ENCODE results near the gene TLE7.

The TLE7 gene

GRCh38 chr16:71448274-71448866 lies 6.5 kb upstream of the TLE7 start:
- DNase-seq (ENCODE audit: low read depth in 2 of 2), result no peak

DNA sequence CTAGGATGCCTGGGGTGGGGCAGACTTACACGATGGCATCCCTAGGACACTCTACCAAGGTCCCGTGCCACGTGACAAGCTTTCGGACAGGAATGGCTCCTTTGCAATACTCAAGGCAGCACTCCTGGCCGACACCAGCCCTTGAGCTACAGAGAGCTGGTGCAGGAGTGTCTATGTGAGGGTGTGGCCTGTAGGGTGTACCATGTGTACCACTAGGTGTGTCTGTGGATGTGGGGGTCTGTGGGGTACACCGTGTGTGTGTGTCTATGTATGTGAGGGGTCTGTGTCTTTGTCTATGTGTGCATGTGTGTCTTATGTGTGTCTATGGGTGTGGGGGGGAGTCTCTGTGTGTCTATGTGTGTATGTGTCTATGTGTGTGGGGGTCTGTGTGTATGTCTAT lies 1.9 kb upstream of the TLE7 start:
- no peak for DNase-seq (ENCODE audit: low read depth in 2 of 2)

GRCh38 chr16:71441348-71442050 lies 355 bp downstream of the TLE7 start:
- DNase-seq (ENCODE audit: low read depth in 2 of 2), result no peak

- no peak for DNase-seq (ENCODE audit: low read depth in 2 of 2)
Observed at GRCh38 chr16:71440669-71441347, 1.0 kb downstream of the TLE7 start.

GRCh38 chr16:71439523-71439922 lies 2.3 kb downstream of the TLE7 start:
- no peak for DNase-seq (ENCODE audit: low read depth in 2 of 2)

- DNase-seq (ENCODE audit: low read depth in 2 of 2), result no peak
Observed at GRCh38 chr16:71436473-71436872, 5.4 kb downstream of the TLE7 start.

- no peak for DNase-seq (ENCODE audit: low read depth in 2 of 2)
Observed at GRCh38 chr16:71432906-71433305, 8.9 kb downstream of the TLE7 start.

- no peak for DNase-seq (ENCODE audit: low read depth in 2 of 2)
Observed at GRCh38 chr16:71431991-71432390, 9.9 kb downstream of the TLE7 start.

DNA sequence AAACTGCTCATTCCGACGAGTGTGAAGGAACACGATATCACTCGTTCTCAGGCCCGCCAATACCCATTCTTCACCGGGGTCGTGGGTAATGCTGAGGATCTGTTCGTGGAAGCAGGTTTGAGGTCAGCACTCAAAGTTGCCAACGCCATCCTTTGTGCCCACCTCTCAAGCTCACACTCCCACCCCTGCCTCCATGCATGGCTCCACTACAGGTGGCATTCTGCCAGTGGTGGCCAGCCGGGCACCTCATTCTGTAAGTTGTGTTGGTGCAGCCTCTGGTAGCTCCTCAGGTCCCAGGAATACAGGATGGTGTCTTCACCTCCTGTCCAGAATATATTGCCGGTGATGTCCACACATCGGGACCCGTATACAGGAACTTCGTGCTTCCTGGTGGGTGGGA lies 10.7 kb downstream of the TLE7 start:
- no peak for DNase-seq (ENCODE audit: low read depth in 2 of 2)

GRCh38 chr16:71430744-71431143 lies 11.1 kb downstream of the TLE7 start:
- no peak for DNase-seq (ENCODE audit: low read depth in 2 of 2)

GRCh38 chr16:71429581-71429980 lies 12.3 kb downstream of the TLE7 start:
- DNase-seq (ENCODE audit: low read depth in 2 of 2), result no peak

- no peak for DNase-seq (ENCODE audit: low read depth in 2 of 2)
Observed at GRCh38 chr16:71428883-71429282, 13.0 kb downstream of the TLE7 start.

DNA sequence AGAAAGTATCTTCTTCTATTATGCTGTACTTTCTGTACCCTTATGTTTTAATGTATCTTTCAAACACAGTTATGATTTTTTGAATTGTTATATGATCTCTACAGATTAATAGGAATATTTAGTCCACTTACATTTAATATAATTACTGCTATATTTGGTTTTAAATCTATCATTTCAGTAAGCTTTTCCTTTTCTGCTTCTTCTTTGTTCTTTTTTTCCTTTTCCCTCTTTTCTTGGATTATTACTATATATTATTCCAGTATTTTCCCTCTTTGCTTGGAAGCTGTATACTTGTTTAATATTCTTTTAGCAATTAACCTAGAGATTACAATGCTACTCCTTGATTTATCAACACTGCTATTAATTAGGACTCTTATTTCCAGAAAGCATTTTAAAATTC lies 13.5 kb downstream of the TLE7 start:
- no peak for DNase-seq (ENCODE audit: low read depth in 2 of 2)

- no peak for DNase-seq (ENCODE audit: low read depth in 2 of 2)
Observed at GRCh38 chr16:71426880-71427615, 14.8 kb downstream of the TLE7 start.

- DNase-seq (ENCODE audit: low read depth in 2 of 2), result no peak
Observed at GRCh38 chr16:71426069-71426879, 15.6 kb downstream of the TLE7 start.

- DNase-seq (ENCODE audit: low read depth in 2 of 2), result no peak
Observed at GRCh38 chr16:71425746-71426068, 16.1 kb downstream of the TLE7 start.

DNA sequence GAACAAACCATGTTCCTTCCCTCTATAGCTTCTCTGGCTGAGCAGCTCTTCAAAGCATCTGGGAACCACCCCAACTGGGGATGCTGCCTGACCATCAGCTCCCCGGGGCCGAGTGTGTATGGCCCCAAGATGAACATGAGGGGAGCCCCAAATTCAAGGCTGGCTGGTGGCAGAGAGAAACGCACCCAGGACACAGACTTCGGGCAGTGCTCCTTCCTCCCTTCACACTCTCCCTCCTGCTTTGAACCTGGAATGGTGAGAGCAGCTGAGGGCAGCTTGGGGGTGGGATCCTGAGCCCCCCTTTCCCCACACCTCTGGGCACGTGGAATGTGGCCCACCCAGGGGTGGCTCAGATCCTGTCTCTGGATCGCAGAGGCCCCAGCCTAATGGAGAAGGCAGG lies 17.2 kb downstream of the TLE7 start:
- DNase-seq (ENCODE audit: low read depth in 2 of 2), result no peak

- DNase-seq (ENCODE audit: low read depth in 2 of 2), result no peak
Observed at GRCh38 chr16:71423865-71424264, 18.0 kb downstream of the TLE7 start.

DNA sequence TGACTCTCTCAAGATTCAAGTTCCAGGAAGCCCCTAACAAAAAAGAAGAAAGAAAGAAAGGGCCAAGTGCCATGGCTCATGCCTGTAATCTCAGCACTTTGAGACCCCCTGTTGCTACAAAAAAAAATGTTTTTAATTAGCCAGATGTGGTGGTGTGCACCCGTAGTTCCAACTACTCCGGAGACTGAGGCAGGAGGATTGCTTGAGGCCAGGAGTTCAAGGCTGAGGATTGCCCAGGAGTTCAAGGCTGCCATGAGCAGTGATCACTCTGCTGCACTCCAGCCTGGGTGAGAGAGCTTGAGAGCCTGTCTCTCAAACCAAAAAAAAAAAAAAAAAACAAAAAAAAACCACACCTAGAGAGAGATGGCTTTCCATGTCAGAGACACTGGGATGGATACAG lies 18.8 kb downstream of the TLE7 start:
- no peak for DNase-seq (ENCODE audit: low read depth in 2 of 2)

DNA sequence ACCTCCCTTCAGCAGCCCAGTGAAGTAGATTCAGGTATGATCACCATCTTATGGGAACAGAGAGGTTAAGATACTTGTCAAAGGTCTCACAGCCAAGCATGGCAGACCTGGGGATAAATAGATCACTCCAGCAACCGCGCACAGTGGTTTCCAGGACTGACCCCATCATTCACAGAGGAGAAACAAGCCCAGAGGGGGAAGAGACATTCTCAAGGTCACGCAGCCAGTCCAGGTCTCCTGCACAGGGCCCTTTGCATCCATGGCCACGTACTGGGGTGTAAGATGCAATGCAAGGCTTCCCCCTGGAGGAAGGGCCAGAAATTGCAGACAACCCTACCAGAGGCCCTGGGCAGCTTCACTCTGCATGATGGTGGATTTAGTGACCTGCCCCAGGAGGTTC lies 19.9 kb downstream of the TLE7 start:
- DNase-seq (ENCODE audit: low read depth in 2 of 2), result no peak

GRCh38 chr16:71414038-71414437 lies 27.8 kb downstream of the TLE7 start:
- no peak for DNase-seq (ENCODE audit: low read depth in 2 of 2)

DNA sequence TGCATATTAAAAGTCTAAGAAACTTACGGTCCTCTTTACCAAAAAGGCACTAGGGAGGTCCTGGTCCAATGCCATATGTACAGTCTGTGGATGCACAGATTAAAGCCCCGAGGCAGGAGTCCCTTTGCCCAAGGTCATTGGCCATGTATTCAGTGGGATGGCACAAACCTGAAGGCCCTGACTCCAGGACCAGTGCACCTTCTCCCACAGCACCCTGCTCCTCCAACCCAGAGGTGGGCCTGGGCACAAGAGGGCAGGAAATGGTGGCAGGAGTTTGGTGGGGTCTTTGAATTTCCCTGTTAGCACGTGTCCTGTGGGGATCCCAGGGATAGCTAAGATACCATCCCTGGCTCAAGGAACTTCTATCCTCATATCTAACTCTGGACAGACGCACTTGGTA lies 28.5 kb downstream of the TLE7 start:
- DNase-seq (ENCODE audit: low read depth in 2 of 2), result no peak
